Retinal pigment epithelial cell (primary cell): ENCODE data around the gene CREBL2.
A peak's percentile ranks its signal among the peaks of the same experiment; 100 is the strongest.

Experiments
- DNase-seq: peaks from one replicate; pipeline ENCODE4 v3.0.0-alpha.2; 2010; ENCODE audit warnings: low read depth
- H3K4me3 ChIP-seq: 2 replicates; pipeline ENCODE4 v1.5.1; 2011; ENCODE audit warnings: mild to moderate bottlenecking, low read length, control low read depth, moderate library complexity
- TF ChIP-seq, protein P1 (sequence below): conservative IDR thresholded peaks from 2 replicates; pipeline ENCODE4 v1.5.1; 2011; ENCODE audit warnings: low read depth, low read length, control low read depth, inconsistent platforms

The CREBL2 gene

DNA sequence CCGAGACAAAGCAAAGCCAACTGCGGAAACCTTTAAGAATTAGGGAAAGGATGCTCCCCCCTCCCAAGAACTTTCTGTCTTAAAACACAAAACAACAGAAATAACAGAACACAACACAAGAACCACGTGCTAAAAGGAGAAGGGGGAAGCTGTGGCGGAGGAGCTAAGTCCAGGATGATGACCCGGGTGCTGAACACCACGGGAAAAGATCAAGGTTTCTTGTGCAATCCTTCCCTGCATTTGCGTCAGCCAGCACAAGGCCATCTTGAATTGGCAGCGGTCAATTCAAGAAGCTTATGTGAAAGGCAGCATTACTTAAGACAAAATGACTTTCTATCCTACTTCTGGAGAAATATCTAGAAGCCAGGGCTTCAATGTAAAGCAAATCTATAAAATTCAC is 11.0 kb upstream of the CREBL2 start:
- DNase-seq, result no peak
- TF ChIP-seq, protein P1, sequence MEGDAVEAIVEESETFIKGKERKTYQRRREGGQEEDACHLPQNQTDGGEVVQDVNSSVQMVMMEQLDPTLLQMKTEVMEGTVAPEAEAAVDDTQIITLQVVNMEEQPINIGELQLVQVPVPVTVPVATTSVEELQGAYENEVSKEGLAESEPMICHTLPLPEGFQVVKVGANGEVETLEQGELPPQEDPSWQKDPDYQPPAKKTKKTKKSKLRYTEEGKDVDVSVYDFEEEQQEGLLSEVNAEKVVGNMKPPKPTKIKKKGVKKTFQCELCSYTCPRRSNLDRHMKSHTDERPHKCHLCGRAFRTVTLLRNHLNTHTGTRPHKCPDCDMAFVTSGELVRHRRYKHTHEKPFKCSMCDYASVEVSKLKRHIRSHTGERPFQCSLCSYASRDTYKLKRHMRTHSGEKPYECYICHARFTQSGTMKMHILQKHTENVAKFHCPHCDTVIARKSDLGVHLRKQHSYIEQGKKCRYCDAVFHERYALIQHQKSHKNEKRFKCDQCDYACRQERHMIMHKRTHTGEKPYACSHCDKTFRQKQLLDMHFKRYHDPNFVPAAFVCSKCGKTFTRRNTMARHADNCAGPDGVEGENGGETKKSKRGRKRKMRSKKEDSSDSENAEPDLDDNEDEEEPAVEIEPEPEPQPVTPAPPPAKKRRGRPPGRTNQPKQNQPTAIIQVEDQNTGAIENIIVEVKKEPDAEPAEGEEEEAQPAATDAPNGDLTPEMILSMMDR, result no peak
- H3K4me3 ChIP-seq, result no peak overlapping the region

DNA sequence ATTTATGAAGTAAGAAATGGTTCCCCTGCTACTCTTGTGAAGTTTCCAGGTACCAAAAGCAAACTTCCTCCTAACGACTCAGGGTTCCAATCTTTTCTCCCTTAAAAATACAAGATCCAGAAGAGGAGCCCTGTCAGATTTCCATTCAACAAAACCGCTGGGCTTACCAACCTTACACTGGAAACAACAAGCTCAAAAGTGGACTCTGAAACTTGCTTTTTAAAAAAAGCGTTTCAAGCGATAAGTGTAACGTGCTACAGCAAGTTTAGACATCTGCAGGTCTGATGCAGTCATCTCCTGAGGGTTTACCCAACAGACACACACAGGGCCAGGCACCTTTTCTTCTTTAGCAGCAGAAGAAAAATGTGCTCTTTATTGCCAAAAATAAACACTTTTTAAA is 6.9 kb upstream of the CREBL2 start:
- TF ChIP-seq, protein P1, result no peak
- no peak overlapping the region for H3K4me3 ChIP-seq
- DNase-seq, result no peak

DNA sequence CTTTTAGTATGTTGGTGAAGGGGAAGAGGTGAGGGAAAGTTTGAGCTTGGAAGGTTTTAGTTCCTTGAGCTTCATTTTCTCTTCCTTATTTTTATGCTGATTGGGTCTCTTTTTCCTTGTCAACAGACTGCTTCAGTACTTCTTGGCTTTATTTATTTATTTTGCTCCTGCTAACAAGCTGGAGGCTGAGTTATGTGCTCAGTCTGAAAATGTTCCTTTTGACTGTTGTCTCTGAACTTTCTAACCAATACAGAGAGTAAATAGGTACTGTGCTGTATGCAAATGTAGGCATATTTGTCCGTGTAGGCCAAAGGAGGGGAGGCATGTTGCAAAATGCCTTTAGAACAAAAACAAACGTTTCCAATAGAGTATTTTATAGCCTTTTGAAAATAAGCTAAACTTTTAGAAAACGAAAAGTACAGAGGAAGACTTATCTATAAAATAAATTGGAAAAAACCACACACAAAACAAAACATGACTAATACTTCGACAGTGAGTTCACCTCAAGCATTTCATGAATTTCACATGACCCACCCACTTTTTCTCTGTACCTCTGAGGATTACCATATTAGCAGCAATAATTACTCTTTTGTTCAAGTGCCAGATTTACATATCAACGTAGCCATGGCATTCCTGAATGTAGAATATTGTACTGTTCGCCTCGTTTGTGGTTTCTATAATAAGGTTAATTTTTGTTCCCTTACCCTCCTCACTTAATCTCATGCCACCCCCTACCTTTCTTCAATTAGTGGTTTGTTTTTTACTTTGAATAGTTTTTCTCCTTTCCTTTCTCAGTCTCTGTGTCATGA is 4.7 kb upstream of the CREBL2 start:
- DNase-seq, result peak; percentile 97
- peak overlapping the region; percentile 34 for H3K4me3 ChIP-seq
- TF ChIP-seq, protein P1, result no peak

DNA sequence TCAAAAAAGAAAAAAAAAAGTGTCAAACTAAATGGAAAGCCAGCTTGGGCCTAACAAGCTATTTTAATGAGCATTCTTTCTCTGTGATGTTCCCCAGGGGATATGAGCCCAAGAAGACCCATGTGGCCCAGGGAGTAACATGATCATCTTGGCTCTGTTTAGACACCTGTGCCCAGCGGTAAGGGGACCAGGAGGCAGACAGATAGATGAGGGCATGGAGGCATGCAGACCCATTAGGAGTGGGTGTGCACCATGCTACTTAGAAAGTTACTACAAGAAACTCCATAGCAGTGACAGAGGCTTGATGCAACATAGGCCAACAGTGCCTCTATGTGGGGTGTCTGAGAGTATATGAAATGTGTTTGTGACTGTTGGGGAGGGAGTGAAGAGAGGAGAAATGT is 3.1 kb upstream of the CREBL2 start:
- TF ChIP-seq, protein P1, result peak; percentile 35
- no peak overlapping the region for H3K4me3 ChIP-seq
- no peak for DNase-seq

DNA sequence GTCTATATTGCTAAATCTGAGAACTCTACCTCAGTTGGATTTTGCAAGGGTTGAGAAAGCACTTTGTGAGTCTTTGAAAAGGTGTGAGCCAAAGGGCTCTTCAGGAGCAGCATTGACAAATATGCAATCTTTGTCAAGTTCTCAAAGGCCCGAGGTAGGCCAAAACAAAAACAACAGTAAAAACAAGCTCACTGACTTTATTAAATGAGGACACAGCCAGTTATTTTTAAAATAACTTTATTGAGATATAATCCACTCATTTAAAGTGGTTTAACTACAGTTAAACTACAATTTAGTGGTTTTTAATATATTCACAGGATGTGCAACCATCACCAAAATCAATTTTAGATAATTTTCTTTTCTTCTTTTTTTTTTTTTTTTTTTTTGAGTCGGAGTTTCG is 2.0 kb upstream of the CREBL2 start:
- TF ChIP-seq, protein P1, result no peak
- no peak overlapping the region for H3K4me3 ChIP-seq
- DNase-seq, result no peak

DNA sequence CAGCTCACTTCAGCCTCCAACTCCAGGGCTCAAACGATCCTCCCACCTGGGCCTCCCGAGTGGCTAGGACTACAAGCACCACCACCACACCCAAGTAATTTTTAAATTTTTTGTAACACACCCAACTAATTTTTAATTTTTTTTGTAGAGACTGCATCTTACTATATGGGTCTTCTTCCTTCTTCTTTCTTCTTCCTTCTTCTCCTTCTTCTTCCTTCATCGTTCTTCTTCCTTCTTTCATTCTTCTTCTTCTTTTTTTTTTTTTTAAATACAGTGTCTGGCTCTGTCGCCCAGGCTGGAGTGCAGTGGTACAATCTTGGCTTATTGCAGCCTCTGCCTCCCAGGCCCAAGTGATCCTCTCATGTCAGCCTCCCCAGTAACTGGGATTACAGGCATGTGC is 965 bp upstream of the CREBL2 start:
- TF ChIP-seq, protein P1, result no peak
- no peak for DNase-seq
- no peak overlapping the region for H3K4me3 ChIP-seq

DNA sequence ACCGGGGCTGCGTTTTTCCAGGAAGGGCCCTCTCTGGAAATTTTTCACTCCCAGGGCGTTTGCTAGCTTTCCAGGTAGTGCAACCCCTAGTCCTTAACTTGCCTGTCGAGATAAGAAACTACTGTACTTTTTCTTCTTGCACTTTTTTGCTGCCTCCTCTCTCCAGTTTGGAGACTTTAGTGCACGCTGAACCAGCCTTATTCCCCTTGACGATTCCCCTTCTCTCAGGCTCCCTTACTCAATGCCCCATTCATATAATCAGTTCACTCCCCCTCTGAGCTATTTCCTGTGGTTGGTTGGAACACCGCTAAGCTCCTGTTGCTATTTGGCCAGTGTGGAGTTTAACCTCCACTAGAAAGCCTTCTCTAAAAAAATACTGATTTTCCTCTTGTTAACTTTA is 682 bp downstream of the CREBL2 start:
- DNase-seq, result peak; percentile 55
- TF ChIP-seq, protein P1, result no peak
- H3K4me3 ChIP-seq, result peak overlapping the region; percentile 87
